GM12873 (cell line): Measurements from ENCODE around the gene CFAP61.

Experiments
- CTCF ChIP-seq: IDR thresholded peaks from 2 replicates; pipeline ENCODE4 v1.5.1; 2012; ENCODE audit warnings: low read depth, mild to moderate bottlenecking, moderate library complexity, low read length, control low read depth; ENCODE audit not compliant: insufficient read depth; ENCODE audit errors: missing control alignments

The CFAP61 gene

GRCh38 chr20:20052074-20052970 lies at the start of gene CFAP61, which contains the start of gene CRNKL1:
TSS of gene CFAP61 (plus strand) at chr20:20052532. CDS start at chr20:20056654, 4,122 bp downstream.
TSS of gene CRNKL1 (minus strand) at chr20:20052466. CDS start at chr20:20052342, 124 bp downstream.
- no peak for TF ChIP-seq CTCF

DNA sequence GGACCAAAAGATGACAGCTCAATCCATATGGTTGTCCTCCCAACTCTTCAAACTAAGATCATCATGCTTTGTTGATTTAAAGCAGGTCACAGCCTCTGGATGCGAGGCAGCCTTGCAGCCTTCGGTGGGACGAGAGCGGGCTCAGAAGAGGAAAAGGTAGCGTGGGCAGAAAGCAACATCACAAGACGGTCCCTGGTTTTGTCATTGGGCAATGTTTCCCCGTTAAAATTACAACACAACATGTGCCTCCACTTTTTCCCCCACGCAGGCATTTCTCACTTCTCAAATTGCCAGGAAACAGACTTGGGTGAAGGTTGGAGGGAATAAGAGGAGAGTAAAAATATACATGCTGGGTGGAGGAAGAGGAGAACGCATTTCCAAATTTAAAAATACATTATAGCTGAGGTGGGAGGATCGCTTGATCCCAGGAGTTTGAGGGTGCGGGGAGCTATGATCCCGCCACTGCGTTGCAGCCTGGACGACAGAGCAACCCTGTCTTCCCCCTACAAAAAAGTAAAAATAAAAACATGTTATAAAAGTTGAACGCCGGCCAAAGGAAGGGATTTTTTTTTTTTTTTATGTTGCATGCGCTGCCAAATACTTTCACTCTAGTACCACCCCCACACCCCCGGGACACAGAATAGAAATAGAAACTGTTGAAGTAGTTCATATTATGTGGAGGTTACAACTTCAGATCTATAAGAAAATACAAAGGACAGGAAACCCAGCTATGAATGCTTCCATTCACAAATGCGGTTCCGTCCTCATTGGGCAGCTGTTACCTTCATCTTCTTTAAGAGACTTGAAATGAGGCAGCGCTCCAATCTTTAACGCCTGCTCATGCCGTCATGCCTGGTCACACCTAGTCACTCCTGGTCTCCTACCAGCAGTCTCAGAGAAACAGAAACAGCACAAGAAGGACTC lies 49.0 kb upstream of the CFAP61 start:
- TF ChIP-seq CTCF: no peak

DNA sequence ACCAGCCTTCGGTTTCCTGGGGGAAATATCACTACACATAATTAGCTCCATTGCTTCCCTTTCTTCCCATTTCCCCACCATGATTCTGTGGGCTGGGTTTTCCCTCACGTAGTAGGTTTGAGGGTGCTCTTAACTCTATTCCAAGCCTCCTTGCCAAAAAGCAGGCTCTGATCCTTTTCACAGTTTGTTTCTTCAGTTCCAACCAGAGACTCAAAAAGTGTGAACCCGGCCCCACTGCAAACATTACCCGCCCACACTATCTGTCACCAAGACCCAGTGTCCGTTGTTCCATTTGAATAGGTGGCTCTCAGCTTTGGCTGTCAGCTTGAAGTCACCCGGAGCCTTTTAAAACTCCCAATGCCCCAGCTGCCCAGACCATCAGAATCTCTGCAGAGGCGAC lies 47.0 kb upstream of the CFAP61 start:
- TF ChIP-seq CTCF: no peak

DNA sequence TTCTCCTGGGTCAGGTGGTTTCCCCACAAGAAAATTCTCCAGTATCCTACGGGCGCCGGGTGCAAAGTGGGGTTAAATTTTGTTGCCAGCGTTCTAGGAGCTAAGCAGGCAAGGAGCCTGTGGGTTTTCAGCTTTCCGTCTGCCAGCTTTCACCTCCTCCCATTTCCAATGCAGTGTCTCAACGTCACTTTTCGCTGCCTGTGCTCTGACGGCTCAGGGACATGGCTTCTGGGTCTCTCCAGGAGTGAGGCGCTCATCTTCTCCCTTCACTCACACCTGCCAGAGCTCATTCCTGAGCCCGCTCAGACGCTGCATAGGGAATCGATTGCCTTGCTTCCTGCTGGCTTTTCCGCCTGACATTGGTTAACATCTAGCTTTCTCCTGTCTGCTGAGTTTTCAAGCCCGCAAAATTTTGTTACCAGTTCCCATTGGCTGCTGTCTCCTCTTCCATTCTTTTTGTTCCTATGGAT lies 42.5 kb upstream of the CFAP61 start:
- TF ChIP-seq CTCF: no peak

GRCh38 chr20:20010639-20011500 lies 41.5 kb upstream of the CFAP61 start:
- no peak for TF ChIP-seq CTCF

DNA sequence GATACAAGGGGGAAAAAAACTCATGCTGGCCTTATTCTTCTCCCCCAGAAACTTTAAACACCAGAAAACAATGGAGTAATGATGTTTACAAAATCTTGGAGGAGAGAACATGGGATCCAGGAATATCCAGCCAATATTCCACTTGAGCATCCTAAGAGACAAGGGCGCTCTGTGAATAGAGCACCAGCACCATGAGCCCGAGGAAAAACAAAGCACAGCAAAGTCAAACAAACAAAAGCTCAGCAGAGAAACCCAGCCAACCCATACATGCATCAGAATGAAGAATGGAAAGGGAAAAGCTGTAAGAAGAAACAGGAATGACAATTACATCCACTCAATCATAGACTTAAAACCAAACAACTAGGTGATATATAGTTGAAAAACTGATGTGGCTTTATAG lies 39.8 kb upstream of the CFAP61 start:
- TF ChIP-seq CTCF: no peak

- TF ChIP-seq CTCF: no peak
These were observed 37.7 kb upstream of the CFAP61 start for GRCh38 chr20:20014659-20015058.
